ENCODE results near the gene XPO6.

Gene XPO6

GRCh38 chr16:28069971-28070794 lies 141.6 kb downstream of the XPO6 start:
- no peak for DNase-seq (ENCODE audit: low read depth)
- H3K4me3 ChIP-seq (ENCODE audit: low read length): no peak overlapping the region
- no peak for TF ChIP-seq CTCF (conservative IDR thresholded peaks at IDR 0.05; ENCODE audit: low read depth, low read length)

- no peak overlapping the region for H3K4me3 ChIP-seq (ENCODE audit: low read length)
- no peak for TF ChIP-seq CTCF (conservative IDR thresholded peaks at IDR 0.05; ENCODE audit: low read depth, low read length)
- no peak for DNase-seq (ENCODE audit: low read depth)
Measured at GRCh38 chr16:28068976-28069375, 142.8 kb downstream of the XPO6 start.

GRCh38 chr16:28067604-28068379 lies 144.0 kb downstream of the XPO6 start:
- no peak overlapping the region for H3K4me3 ChIP-seq (ENCODE audit: low read length)
- peak; percentile 22 for DNase-seq (ENCODE audit: low read depth)
- TF ChIP-seq CTCF (conservative IDR thresholded peaks at IDR 0.05; ENCODE audit: low read depth, low read length): no peak

- no peak overlapping the region for H3K4me3 ChIP-seq (ENCODE audit: low read length)
- no peak for DNase-seq (ENCODE audit: low read depth)
- TF ChIP-seq CTCF (conservative IDR thresholded peaks at IDR 0.05; ENCODE audit: low read depth, low read length): no peak
Measured at GRCh38 chr16:28064706-28065249, 147.0 kb downstream of the XPO6 start.

GRCh38 chr16:28064150-28064549 lies 147.6 kb downstream of the XPO6 start:
- H3K4me3 ChIP-seq (ENCODE audit: low read length): no peak overlapping the region
- no peak for DNase-seq (ENCODE audit: low read depth)
- no peak for TF ChIP-seq CTCF (conservative IDR thresholded peaks at IDR 0.05; ENCODE audit: low read depth, low read length)

- no peak within 1 kb of the TSS for H3K4me3 ChIP-seq (ENCODE audit: low read length)
- no peak for DNase-seq (ENCODE audit: low read depth)
- no peak for TF ChIP-seq CTCF (conservative IDR thresholded peaks at IDR 0.05; ENCODE audit: low read depth, low read length)
Measured at GRCh38 chr16:28063591-28064061, 148.1 kb downstream of the XPO6 start, which contains the start of gene GSG1L. GSG1L (minus strand) TSS chr16:28063714; CDS start chr16:28063424, 290 bp downstream.
